Embryonic facial prominence (tissue), 1 donor: Measurements from ENCODE around the gene SPTBN4.
A peak's percentile ranks its signal among the peaks of the same experiment; 100 is the strongest.
"Not testable (repeated sequence)": the region's sequence is repeated elsewhere in the genome, so short reads cannot be mapped to it uniquely, and the experiment has no call there.

Experiments
- DNase-seq: peaks from one replicate; pipeline ENCODE4 v3.0.0-alpha.2; 2016; ENCODE audit errors: extremely low spot score

SPTBN4 gene

DNA sequence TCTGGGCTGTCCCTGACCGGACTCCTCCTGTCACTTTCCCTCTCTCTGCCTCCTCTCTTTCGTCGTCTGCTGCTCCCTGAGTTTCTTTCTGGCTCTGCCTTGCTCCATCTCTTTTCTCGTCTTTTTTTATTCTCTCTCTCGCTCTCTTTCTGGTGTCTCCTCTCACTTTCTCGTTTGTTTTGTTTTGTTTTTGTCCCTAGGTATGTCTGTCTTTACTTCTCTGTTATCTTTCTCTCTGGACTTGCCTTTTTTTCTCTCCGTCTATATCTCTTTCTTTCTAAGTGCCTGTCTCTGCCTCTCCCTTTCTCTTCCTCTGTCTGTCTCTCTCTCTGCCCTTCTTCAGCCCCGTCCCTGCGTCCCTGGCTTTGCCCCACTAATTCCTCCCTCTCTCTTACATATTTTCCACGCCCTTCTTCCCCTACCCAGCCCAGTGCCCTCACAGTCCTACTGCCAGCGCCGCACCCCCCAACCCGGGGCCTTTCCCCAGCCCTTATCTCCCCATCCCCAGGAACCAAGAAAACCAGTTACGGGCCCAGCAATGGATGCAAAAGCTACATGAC is 61.8 kb downstream of the SPTBN4 start:
- DNase-seq, result no peak

GRCh38 chr19:40529093-40529954 is 62.5 kb downstream of the SPTBN4 start:
- DNase-seq, result peak; percentile 59

GRCh38 chr19:40530091-40530901 is 63.5 kb downstream of the SPTBN4 start:
- no peak for DNase-seq

DNA sequence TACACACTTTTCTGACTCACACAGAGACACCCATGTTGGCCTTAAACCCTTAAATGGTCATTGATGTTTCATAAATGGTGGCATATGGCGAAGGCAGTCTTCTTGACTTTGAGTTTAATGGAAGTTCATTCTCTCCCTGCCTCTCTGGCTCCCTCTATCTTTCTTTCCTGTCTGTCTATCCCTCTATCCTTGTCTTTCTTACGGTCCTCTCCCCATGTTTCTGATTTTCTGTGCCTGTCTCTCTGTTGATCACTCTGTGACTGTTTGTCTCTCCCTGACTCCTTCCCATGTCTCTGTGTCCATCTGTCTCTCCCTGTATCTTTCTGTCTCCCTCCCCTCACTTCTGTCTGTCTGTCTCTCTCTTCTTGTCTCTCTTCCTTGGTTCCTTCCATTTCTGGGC is 66.7 kb downstream of the SPTBN4 start:
- no peak for DNase-seq

DNA sequence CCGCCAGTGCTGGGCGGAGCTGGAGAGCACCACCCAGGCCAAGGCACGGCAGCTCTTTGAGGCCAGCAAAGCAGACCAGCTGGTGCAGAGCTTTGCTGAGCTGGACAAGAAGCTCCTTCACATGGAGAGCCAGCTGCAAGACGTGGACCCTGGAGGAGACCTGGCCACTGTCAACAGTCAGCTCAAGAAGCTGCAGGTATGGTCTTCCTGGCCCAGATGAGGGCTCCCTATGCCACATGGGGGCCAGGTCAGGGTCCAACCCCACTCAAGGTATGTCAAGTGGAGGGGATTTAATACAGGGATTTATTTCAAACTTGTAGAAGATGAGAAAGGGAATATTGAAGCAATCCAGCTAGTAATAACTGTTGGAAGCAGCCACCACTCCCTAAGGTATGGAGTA is 67.3 kb downstream of the SPTBN4 start:
- no peak for DNase-seq

GRCh38 chr19:40539070-40539469 is 72.3 kb downstream of the SPTBN4 start:
- no peak for DNase-seq

DNA sequence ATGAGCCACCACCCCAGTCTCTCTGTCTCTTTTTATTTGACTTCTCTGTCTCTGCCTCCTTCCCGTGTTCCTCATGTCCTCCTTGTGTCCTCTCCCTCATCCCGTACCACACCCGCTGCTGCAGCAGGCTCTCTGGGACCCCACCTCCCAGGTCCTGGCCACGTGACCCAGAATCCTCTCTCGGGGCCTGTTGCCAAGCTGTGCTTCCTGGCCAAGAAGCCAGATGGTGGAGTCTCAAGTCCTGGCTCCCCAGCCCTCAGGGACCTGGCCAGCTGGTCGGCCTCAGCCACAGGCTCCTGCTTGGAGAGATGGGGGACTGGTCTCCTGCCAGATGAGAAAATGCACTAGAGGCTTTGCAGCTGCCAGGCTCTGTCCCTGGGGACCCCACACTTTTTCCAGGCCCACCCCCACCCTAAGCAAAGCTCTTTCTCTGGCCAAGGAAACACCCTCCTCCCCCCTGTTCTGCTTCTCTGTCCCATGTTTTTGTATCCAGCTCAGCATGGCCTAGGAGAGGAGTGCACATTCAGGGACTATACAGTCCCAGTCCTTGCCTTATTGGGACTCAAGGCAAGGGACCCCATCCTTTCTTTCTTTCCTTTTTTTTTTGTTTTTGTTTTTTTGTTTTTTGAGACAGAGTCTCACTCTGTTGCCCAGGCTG is 75.5 kb downstream of the SPTBN4 start:
- DNase-seq, result no peak

- DNase-seq, result no peak
Observed at GRCh38 chr19:40543029-40543597, 76.3 kb downstream of the SPTBN4 start.

DNA sequence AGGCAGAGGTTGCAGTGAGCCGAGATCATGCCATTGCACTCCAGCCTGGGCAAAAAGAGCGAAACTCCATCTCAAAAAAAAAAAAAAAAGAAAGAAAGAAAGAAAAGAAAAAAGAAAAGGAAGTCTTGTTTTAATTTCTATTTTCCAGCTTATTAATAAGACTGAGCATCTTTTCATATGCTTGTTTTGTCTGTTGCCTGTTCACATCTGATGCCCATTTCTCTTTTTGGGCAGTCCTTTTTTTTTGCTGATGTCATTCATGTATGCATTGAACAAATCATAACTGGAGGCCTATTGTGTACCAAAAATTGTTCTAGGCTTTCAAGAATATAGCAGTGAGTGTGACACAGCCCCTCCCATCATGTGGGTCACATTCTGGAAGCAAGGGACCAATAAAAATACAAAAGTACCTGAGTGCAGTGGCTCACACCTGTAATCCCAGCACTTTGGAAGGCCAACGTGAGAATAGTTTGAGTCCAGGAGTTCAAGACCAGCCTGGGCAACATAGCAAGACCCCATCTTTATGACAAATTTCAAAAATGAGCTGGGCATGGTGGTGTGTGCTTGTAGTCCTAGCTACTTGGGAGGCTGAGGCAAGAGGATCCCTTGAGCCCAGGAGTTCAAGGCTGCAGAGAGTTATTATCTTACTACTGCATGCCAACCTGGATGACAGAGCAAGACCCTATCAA is 79.5 kb downstream of the SPTBN4 start:
- not testable (repeated sequence) for DNase-seq

GRCh38 chr19:40547190-40547589 is 80.4 kb downstream of the SPTBN4 start:
- DNase-seq, result not testable (repeated sequence)

GRCh38 chr19:40547836-40548235 is 81.0 kb downstream of the SPTBN4 start:
- DNase-seq, result no peak

GRCh38 chr19:40549007-40549708 is 82.4 kb downstream of the SPTBN4 start:
- no peak for DNase-seq

- no peak for DNase-seq
Observed at GRCh38 chr19:40550951-40551350, 84.2 kb downstream of the SPTBN4 start.

- no peak for DNase-seq
Observed at GRCh38 chr19:40552848-40553247, 86.0 kb downstream of the SPTBN4 start.

DNA sequence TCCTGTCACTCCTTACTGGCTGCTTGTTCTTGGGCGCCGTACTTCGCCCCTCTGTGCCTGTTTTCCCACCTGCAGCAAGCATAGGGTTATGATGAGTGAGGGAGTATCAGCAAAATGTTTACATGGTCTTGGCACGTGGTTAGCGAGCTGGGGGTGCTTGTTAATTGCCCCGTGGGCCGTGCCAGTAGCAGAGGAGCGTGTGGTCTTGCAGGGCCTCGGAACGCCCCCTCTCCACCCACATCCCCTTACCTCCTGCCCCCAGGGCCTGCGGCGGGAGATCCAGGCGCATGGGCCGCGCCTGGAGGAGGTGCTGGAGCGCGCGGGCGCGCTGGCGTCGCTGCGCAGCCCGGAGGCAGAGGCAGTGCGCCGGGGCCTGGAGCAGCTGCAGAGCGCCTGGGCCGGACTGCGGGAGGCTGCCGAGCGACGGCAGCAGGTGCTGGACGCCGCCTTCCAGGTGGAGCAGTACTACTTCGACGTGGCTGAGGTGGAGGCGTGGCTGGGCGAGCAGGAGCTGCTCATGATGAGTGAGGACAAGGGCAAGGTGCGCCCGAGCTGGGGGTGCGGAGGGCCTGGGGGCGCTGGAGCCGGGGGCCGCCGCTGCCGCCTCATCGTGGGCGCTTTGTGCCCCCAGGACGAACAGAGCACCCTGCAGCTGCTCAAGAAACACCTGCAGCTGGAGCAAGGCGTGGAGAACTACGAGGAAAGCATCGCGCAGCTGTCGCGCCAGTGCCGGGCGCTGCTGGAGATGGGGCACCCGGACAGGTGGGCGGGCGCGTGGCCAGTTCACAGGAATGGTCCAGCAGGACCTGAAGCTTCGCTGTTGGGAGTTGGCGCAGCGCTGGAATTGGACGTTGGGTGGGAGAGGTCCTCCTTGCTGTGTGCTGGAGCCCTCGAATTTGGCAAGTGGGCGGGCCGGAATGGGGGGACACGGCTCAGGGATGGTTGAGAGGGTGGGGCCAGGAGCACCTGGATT is 87.4 kb downstream of the SPTBN4 start:
- no peak for DNase-seq

DNA sequence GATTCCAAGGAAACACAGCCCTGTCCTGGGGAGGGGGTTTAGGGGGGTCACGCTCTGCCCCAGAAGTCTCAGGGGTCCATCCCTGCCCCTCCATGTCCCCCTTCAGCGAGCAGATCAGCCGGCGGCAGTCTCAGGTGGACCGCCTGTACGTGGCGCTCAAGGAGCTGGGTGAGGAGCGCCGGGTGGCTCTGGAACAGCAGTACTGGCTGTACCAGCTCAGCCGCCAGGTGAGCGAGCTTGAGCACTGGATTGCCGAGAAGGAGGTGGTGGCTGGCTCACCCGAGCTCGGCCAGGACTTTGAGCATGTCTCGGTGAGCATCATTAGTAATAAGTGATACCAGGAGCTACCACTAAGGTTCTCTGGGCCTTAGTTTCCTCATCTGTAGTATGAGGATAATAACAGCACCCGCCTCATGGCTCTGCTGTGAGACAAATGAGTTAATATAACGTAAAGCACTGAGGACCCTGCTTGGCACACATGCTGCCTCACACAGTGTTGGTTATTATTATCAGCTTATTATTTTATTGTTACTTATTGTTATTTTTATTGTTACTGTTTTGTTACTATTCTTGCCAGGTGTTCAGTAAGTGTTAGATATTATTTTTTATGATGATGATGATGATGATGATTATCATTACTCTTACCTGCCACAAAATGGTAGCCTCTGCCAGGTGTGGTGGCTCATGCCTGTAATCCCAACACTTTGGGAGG is 89.3 kb downstream of the SPTBN4 start:
- no peak for DNase-seq

DNA sequence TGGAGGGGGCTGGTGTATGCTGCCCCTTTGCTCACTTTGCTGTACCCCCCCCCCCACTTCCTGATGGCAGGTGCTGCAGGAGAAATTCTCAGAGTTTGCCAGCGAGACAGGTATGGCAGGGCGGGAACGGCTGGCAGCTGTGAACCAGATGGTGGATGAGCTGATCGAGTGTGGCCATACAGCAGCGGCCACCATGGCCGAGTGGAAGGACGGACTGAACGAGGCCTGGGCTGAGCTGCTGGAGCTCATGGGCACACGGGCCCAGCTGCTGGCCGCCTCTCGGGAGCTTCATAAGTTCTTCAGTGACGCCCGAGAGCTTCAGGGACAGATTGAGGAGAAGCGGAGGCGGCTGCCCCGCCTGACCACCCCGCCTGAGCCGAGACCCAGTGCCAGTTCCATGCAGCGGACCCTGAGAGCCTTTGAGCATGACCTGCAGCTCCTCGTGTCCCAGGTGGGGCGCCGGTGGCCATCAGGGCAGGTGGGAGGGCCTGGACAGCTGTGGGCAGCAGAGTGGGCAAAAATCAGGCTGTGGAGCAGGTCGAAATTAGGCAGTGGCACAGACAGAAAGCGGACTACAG is 90.2 kb downstream of the SPTBN4 start:
- DNase-seq, result no peak

- no peak for DNase-seq
Observed at GRCh38 chr19:40559394-40559793, 92.6 kb downstream of the SPTBN4 start.
